A673 (cell line): Measurements from ENCODE around the gene GMDS. TPM values are rescaled to one million over a fixed set of nuclear protein-coding genes. Genes with fewer than 3 reads are reported as not detected.

Source experiments
- BruUV-seq: library from RNA; stranded (reverse); fragments of 400-500 nt; replicated peaks from 2 replicates; lab custom pipeline; 2021; lab: Mats Ljungman, UMichigan
- CTCF ChIA-PET: fragments of 300-600 bp; sonication (Branson Sonifier 250); formaldehyde crosslinking; loops from one replicate; lab custom pipeline; 2022; ENCODE audit warnings: antibody characterized with exemption; lab: Charles Lee
- POLR2A ChIA-PET: fragments of 300-600 bp; sonication (Branson Sonifier 250); formaldehyde crosslinking; loops from one replicate; lab custom pipeline; 2022; ENCODE audit warnings: antibody characterized with exemption; ENCODE audit not compliant: low non-redundant PET; lab: Charles Lee
- DNase-seq: peaks from one replicate; pipeline ENCODE4 v3.0.0-alpha.2; 2015; ENCODE audit warnings: low spot score
- H3K27ac ChIP-seq: fragments of 200-600 bp; sonication (generic); 2 replicates; pipeline ENCODE4 v1.5.1; 2016; ENCODE audit warnings: mixed run types, low read depth, mild to moderate bottlenecking, mixed read lengths, antibody characterized with exemption, low read length; ENCODE audit not compliant: poor library complexity, severe bottlenecking
- H3K27me3 ChIP-seq: fragments of 200-600 bp; sonication (generic); replicated peaks from 2 replicates; pipeline ENCODE4 v1.6.1; 2017; ENCODE audit warnings: mixed run types, low read depth, mild to moderate bottlenecking, mixed read lengths, antibody characterized with exemption, low read length; ENCODE audit not compliant: insufficient read depth, poor library complexity
- H3K36me3 ChIP-seq: fragments of 200-600 bp; sonication (generic); 2 replicates; pipeline ENCODE4 v1.6.1; 2016; ENCODE audit warnings: mixed run types, mild to moderate bottlenecking, mixed read lengths, antibody characterized with exemption, low read length; ENCODE audit not compliant: insufficient read depth, poor library complexity, severe bottlenecking
- H3K4me1 ChIP-seq: fragments of 200-600 bp; sonication (generic); 2 replicates; pipeline ENCODE4 v1.6.1; 2017; ENCODE audit warnings: mixed run types, mild to moderate bottlenecking, mixed read lengths, antibody characterized with exemption, low read length; ENCODE audit not compliant: insufficient read depth, poor library complexity, severe bottlenecking
- H3K4me3 ChIP-seq: fragments of 200-600 bp; sonication (generic); 2 replicates; pipeline ENCODE4 v1.5.1; 2016; ENCODE audit warnings: low read depth, mixed run types, mild to moderate bottlenecking, mixed read lengths, low read length; ENCODE audit not compliant: poor library complexity, severe bottlenecking
- H3K9me3 ChIP-seq: fragments of 200-600 bp; sonication (generic); 2 replicates; pipeline ENCODE4 v1.6.1; 2016; ENCODE audit warnings: mixed run types, low read depth, mild to moderate bottlenecking, mixed read lengths, antibody characterized with exemption, low read length; ENCODE audit not compliant: poor library complexity, severe bottlenecking
- EZH2 ChIP-seq: fragments of 200-600 bp; sonication (generic); IDR thresholded peaks from 2 replicates; pipeline ENCODE4 v1.6.1; 2017; ENCODE audit warnings: borderline replicate concordance, low read depth, mild to moderate bottlenecking, mixed read lengths, antibody characterized with exemption, low read length; ENCODE audit not compliant: poor library complexity, severe bottlenecking
- intact Hi-C: fragments of 100-400 bp; cut with micrococcal nuclease; formaldehyde crosslinking; loops from one replicate; pipeline ENCODE4 v1.10.0; 2022; ENCODE audit not compliant: unreplicated experiment
- total RNA-seq: library from RNA; stranded (reverse); gene quantifications from 2 replicates; pipeline ENCODE4 v1.2.3, GENCODE V29; 2021
- TF ChIP-seq, protein P1 (sequence below): fragments of 300-800, 200-600 bp; sonication (generic); conservative IDR thresholded peaks from 2 replicates; pipeline ENCODE4 v1.5.1; 2017; ENCODE audit warnings: low read depth, mild to moderate bottlenecking, antibody characterized with exemption, low read length, moderate library complexity, mixed read lengths

GMDS gene
- total RNA-seq, 1 experiment from 2014 or later: 15.2 TPM

- Histone ChIP-seq H3K27me3 (no peaks in the 10 kb centered on the region), H3K36me3 (no peaks in the 10 kb centered on the region), H3K4me3 (no peak overlapping the region), H3K9me3 (no peaks in the 10 kb centered on the region), H3K27ac (no peak overlapping the region), H3K4me1 (no peaks in the 10 kb centered on the region)
- no TSS peak for BruUV-seq
- CTCF ChIA-PET: no interaction called here
- POLR2A ChIA-PET: no interaction called here
- intact Hi-C loops: no loop called here
- TF ChIP-seq EZH2: no peak
- TF ChIP-seq, protein P1, sequence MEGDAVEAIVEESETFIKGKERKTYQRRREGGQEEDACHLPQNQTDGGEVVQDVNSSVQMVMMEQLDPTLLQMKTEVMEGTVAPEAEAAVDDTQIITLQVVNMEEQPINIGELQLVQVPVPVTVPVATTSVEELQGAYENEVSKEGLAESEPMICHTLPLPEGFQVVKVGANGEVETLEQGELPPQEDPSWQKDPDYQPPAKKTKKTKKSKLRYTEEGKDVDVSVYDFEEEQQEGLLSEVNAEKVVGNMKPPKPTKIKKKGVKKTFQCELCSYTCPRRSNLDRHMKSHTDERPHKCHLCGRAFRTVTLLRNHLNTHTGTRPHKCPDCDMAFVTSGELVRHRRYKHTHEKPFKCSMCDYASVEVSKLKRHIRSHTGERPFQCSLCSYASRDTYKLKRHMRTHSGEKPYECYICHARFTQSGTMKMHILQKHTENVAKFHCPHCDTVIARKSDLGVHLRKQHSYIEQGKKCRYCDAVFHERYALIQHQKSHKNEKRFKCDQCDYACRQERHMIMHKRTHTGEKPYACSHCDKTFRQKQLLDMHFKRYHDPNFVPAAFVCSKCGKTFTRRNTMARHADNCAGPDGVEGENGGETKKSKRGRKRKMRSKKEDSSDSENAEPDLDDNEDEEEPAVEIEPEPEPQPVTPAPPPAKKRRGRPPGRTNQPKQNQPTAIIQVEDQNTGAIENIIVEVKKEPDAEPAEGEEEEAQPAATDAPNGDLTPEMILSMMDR: no peak
- DNase-seq: no peak
Observed at GRCh38 chr6:1988843-1989242, 256.6 kb downstream of the GMDS start.

DNA sequence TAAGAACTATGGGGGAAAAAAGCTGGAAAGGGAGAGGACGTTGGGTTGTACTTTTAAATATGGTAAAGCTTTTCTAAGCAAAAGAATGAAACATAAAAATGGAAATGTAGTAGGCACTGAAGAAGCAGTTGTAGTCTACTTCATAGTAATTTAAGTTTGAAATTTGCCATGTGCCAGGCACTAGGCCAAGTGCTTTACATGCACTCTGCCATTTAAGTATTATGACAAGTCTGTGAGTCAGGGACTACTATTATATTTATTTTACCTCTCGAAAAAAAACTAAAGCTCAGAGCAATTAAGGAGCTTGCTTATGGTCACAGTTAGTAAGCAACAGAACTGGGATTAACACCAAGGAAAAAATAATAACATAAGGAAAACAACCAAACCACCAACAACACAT is 257.8 kb downstream of the GMDS start:
- H3K27me3 ChIP-seq: no peaks in the 10 kb centered on the region
- H3K27ac ChIP-seq: no peak overlapping the region
- intact Hi-C loops: no loop called here
- H3K9me3 ChIP-seq: peaks cover 6% of the 10 kb centered on the region
- H3K4me3 ChIP-seq: no peak overlapping the region
- CTCF ChIA-PET: no interaction called here
- BruUV-seq: no TSS peak
- no peaks in the 10 kb centered on the region for H3K36me3 ChIP-seq
- no peak for TF ChIP-seq EZH2
- TF ChIP-seq, protein P1: no peak
- POLR2A ChIA-PET: no interaction called here
- peak; percentile 19 for DNase-seq
- H3K4me1 ChIP-seq: no peaks in the 10 kb centered on the region

DNA sequence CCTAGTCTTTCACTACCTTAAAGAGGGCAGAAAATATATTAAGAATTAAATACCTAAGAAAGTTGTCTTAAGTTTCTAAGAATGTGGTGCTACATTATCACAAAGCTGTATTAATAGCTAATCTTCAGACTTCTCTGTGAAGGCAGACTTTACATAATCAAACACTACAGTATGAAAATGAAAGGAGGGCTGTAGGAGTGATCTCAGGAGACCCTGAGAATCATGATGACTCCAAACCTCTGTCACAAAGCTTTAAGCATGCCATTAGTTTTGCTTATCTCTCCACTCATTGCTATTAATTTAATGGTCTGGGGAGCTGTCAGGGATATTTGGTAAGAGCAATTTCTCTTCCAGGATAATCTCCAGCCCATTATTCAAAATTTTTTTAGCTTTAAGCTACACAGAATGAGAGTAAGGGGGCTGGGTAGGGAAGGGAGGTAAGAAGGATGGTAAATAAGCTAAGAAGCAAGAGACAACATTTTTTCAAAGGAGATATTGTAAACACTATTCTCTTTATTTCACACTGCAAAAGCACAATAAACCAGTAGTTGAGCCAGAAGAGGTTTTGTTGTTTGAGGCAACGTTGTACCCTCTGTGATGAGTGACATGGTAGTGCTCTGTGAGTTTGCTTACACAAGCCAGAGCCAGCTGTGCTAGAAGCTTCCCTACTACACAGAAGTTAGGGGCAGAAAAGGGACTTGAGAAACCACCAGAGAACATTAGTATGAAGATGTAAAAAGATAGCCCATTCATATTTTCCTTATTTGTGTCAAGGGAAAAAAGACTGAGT is 258.8 kb downstream of the GMDS start:
- Histone ChIP-seq H3K27me3 (no peaks in the 10 kb centered on the region), H3K9me3 (peaks cover 6% of the 10 kb centered on the region), H3K4me3 (no peak overlapping the region), H3K27ac (no peak overlapping the region), H3K36me3 (no peaks in the 10 kb centered on the region), H3K4me1 (no peaks in the 10 kb centered on the region)
- no peak for DNase-seq
- ChIA-PET CTCF (no interaction called here), POLR2A (no interaction called here)
- no peak for TF ChIP-seq EZH2
- TF ChIP-seq, protein P1: no peak
- intact Hi-C loops: no loop called here
- BruUV-seq: no TSS peak
